HepG2 (cell line): ENCODE results near the gene PHF23. TPM values are rescaled to one million over a fixed set of nuclear protein-coding genes. Genes with fewer than 3 reads are reported as not detected.
A peak's percentile ranks its signal among the peaks of the same experiment; 100 is the strongest.

ENCODE experiments used
- CENPX ChIP-seq: sonication (generic); formaldehyde crosslinking; IDR thresholded peaks from 2 replicates; pipeline ENCODE4 v1.9.0; 2021; ENCODE audit warnings: mild to moderate bottlenecking, missing genetic modification reagents, moderate library complexity
- GATAD1 ChIP-seq: IDR thresholded peaks from 2 replicates; pipeline ENCODE4 v1.6.1; 2016; ENCODE audit warnings: missing genetic modification reagents, missing compliant biosample characterization
- MED13 ChIP-seq: sonication (generic); formaldehyde crosslinking; IDR thresholded peaks from 2 replicates; pipeline ENCODE4 v1.5.0; 2020; ENCODE audit warnings: missing genetic modification reagents
- MEF2D ChIP-seq: sonication (generic); formaldehyde crosslinking; IDR thresholded peaks from 2 replicates; pipeline ENCODE4 v1.5.1; 2020; ENCODE audit warnings: mild to moderate bottlenecking, missing genetic modification reagents
- MTA3 ChIP-seq: sonication (generic); formaldehyde crosslinking; IDR thresholded peaks from 2 replicates; pipeline ENCODE4 v1.4.0; 2020; ENCODE audit warnings: missing genetic modification reagents
- MXI1 ChIP-seq: IDR thresholded peaks from 3 replicates; pipeline ENCODE4 v1.6.1; 2012; ENCODE audit warnings: low read depth, low read length, inconsistent platforms, borderline replicate concordance
- polyA plus RNA-seq, 8 experiments: library from polyadenylated mRNA; depleted of rRNA in 3 of 8; stranded (reverse) in 7 of 8; unstranded in 1 of 8; fragments of >200 nt; fragmentation: Illumina TruSeq in 4 of 8; extraction: Trizol in 4 of 8; gene quantifications; 2 replicates each; pipeline versions ENCODE4 v1.2.1 to v1.2.3, GENCODE V29; 2011 to 2016; ENCODE audit warnings: low read depth in 4 of 8, missing spikeins in 1 of 8, mixed read lengths in 1 of 8; ENCODE audit not compliant: insufficient read depth in 1 of 8
- total RNA-seq, 5 experiments: library from RNA; depleted of rRNA; stranded (reverse); fragments of >200 nt; fragmentation: Illumina TruSeq; extraction: Trizol; gene quantifications; 2 replicates each; pipeline ENCODE4 v1.2.3, GENCODE V29; 2016; ENCODE audit warnings: low read depth in 1 of 5
- TF ChIP-seq, protein P1 (sequence below): sonication (generic); formaldehyde crosslinking; IDR thresholded peaks from 2 replicates; pipeline ENCODE4 v1.4.0; 2020; ENCODE audit warnings: mild to moderate bottlenecking, missing genetic modification reagents, borderline replicate concordance
- TF ChIP-seq, protein P2 (sequence below): sonication (generic); formaldehyde crosslinking; IDR thresholded peaks from 2 replicates; pipeline ENCODE4 v1.5.0; 2020; ENCODE audit warnings: mild to moderate bottlenecking, missing genetic modification reagents
- TF ChIP-seq, protein P3 (sequence below): IDR thresholded peaks from 2 replicates; pipeline ENCODE4 v1.6.1; 2012; ENCODE audit warnings: inconsistent platforms
- TF ChIP-seq, protein P4 (sequence below): sonication (generic); formaldehyde crosslinking; IDR thresholded peaks from 2 replicates; pipeline ENCODE4 v1.4.0; 2020; ENCODE audit warnings: missing genetic modification reagents
- TF ChIP-seq, protein P5 (sequence below): sonication (generic); formaldehyde crosslinking; IDR thresholded peaks from 2 replicates; pipeline ENCODE4 v1.4.0; 2020; ENCODE audit warnings: missing genetic modification reagents, borderline replicate concordance

PHF23 gene
- total and polyA plus RNA-seq, 2 of the 13 experiments (the other 11 are each of a cell fraction or from before 2014, with no cell fraction given): 27.6 to 33.2 TPM

DNA sequence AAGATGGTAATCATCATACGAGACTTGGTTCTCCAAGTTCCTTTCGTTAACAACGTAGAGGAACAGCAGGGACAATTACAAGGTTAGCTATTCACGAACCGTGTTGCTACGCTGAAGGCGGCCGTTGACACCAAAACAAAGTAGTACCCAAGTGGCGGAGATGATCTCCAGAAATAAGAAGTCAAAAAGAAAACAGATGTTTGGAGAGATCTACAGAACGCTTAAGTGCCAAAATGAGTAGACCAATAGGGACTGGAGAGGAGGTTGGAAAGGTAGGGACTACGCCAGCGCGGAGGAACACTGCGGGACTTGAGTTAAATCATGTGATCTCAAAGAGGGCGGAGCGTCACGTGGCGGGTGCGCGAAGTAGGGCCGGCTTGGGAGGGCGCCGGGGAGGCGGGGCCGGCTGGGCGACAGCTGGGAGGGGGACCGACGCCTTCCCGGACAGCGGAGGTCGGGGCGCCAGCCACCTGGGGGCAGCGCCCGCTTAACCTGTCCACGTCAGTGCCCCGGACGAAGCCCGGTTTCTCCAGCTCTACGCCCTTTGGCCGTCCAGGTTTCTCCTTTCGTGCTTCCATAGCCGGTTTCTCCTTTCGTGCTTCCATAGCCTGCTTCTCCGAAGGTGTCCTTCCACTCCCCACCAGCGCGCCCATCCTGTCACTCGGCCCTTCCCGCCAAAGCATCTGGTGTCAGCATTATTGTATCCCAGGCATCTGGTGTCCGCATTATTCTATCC, 3.6 kb upstream of the PHF23 start (continued):
- TF ChIP-seq, protein P1, sequence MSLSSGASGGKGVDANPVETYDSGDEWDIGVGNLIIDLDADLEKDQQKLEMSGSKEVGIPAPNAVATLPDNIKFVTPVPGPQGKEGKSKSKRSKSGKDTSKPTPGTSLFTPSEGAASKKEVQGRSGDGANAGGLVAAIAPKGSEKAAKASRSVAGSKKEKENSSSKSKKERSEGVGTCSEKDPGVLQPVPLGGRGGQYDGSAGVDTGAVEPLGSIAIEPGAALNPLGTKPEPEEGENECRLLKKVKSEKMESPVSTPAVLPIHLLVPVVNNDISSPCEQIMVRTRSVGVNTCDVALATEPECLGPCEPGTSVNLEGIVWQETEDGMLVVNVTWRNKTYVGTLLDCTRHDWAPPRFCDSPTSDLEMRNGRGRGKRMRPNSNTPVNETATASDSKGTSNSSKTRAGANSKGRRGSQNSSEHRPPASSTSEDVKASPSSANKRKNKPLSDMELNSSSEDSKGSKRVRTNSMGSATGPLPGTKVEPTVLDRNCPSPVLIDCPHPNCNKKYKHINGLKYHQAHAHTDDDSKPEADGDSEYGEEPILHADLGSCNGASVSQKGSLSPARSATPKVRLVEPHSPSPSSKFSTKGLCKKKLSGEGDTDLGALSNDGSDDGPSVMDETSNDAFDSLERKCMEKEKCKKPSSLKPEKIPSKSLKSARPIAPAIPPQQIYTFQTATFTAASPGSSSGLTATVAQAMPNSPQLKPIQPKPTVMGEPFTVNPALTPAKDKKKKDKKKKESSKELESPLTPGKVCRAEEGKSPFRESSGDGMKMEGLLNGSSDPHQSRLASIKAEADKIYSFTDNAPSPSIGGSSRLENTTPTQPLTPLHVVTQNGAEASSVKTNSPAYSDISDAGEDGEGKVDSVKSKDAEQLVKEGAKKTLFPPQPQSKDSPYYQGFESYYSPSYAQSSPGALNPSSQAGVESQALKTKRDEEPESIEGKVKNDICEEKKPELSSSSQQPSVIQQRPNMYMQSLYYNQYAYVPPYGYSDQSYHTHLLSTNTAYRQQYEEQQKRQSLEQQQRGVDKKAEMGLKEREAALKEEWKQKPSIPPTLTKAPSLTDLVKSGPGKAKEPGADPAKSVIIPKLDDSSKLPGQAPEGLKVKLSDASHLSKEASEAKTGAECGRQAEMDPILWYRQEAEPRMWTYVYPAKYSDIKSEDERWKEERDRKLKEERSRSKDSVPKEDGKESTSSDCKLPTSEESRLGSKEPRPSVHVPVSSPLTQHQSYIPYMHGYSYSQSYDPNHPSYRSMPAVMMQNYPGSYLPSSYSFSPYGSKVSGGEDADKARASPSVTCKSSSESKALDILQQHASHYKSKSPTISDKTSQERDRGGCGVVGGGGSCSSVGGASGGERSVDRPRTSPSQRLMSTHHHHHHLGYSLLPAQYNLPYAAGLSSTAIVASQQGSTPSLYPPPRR (CRISPR knock-in tag): peak; percentile 28; the same call in 1 of the 2 replicates
- TF ChIP-seq, protein P2, sequence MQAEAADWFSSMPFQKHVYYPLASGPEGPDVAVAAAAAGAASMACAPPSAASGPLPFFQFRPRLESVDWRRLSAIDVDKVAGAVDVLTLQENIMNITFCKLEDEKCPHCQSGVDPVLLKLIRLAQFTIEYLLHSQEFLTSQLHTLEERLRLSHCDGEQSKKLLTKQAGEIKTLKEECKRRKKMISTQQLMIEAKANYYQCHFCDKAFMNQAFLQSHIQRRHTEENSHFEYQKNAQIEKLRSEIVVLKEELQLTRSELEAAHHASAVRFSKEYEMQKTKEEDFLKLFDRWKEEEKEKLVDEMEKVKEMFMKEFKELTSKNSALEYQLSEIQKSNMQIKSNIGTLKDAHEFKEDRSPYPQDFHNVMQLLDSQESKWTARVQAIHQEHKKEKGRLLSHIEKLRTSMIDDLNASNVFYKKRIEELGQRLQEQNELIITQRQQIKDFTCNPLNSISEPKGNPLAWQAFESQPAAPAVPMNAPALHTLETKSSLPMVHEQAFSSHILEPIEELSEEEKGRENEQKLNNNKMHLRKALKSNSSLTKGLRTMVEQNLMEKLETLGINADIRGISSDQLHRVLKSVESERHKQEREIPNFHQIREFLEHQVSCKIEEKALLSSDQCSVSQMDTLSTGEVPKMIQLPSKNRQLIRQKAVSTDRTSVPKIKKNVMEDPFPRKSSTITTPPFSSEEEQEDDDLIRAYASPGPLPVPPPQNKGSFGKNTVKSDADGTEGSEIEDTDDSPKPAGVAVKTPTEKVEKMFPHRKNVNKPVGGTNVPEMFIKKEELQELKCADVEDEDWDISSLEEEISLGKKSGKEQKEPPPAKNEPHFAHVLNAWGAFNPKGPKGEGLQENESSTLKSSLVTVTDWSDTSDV (CRISPR knock-in tag): 0 out of 2 replicates have a peak, but pooled peaks have one; percentile 43
- TF ChIP-seq MXI1: peak; percentile 79; the same call in 1 of the 3 replicates
- TF ChIP-seq GATAD1: peak; percentile 91
- TF ChIP-seq MTA3: no peak
- TF ChIP-seq, protein P3, sequence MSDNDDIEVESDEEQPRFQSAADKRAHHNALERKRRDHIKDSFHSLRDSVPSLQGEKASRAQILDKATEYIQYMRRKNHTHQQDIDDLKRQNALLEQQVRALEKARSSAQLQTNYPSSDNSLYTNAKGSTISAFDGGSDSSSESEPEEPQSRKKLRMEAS: peak; percentile 92
- TF ChIP-seq, protein P4, sequence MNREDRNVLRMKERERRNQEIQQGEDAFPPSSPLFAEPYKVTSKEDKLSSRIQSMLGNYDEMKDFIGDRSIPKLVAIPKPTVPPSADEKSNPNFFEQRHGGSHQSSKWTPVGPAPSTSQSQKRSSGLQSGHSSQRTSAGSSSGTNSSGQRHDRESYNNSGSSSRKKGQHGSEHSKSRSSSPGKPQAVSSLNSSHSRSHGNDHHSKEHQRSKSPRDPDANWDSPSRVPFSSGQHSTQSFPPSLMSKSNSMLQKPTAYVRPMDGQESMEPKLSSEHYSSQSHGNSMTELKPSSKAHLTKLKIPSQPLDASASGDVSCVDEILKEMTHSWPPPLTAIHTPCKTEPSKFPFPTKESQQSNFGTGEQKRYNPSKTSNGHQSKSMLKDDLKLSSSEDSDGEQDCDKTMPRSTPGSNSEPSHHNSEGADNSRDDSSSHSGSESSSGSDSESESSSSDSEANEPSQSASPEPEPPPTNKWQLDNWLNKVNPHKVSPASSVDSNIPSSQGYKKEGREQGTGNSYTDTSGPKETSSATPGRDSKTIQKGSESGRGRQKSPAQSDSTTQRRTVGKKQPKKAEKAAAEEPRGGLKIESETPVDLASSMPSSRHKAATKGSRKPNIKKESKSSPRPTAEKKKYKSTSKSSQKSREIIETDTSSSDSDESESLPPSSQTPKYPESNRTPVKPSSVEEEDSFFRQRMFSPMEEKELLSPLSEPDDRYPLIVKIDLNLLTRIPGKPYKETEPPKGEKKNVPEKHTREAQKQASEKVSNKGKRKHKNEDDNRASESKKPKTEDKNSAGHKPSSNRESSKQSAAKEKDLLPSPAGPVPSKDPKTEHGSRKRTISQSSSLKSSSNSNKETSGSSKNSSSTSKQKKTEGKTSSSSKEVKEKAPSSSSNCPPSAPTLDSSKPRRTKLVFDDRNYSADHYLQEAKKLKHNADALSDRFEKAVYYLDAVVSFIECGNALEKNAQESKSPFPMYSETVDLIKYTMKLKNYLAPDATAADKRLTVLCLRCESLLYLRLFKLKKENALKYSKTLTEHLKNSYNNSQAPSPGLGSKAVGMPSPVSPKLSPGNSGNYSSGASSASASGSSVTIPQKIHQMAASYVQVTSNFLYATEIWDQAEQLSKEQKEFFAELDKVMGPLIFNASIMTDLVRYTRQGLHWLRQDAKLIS (CRISPR knock-in tag): peak; percentile 71; the same call in 1 of the 2 replicates
- no peak for TF ChIP-seq CENPX (CRISPR knock-in tag)
- TF ChIP-seq, protein P5, sequence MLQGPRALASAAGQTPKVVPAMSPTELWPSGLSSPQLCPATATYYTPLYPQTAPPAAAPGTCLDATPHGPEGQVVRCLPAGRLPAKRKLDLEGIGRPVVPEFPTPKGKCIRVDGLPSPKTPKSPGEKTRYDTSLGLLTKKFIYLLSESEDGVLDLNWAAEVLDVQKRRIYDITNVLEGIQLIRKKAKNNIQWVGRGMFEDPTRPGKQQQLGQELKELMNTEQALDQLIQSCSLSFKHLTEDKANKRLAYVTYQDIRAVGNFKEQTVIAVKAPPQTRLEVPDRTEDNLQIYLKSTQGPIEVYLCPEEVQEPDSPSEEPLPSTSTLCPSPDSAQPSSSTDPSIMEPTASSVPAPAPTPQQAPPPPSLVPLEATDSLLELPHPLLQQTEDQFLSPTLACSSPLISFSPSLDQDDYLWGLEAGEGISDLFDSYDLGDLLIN (CRISPR knock-in tag): 0 out of 2 replicates have a peak, but pooled peaks have one; percentile 36
- TF ChIP-seq MEF2D (CRISPR knock-in tag): no peak
- TF ChIP-seq MED13 (CRISPR knock-in tag): no peak
